Calu3 (cell line): ENCODE data around the gene NCOR1. TPM values are rescaled to one million over a fixed set of nuclear protein-coding genes. Genes with fewer than 3 reads are reported as not detected.

Source experiments
- BruUV-seq: library from RNA; stranded (reverse); fragments of 400-500 nt; replicated peaks from 2 replicates; lab custom pipeline; 2021; lab: Mats Ljungman, UMichigan
- CTCF ChIA-PET: fragments of 300-600 bp; sonication (Branson Sonifier 250); formaldehyde crosslinking; loops from one replicate; lab custom pipeline; 2022; ENCODE audit warnings: antibody characterized with exemption; lab: Charles Lee
- DNase-seq: peaks from one replicate; pipeline ENCODE4 v3.0.0; 2022
- H3K27ac Mint-ChIP-seq: one replicate; pipeline ENCODE4 v1.8.0; 2022; ENCODE audit warnings: mixed read lengths; ENCODE audit not compliant: unreplicated experiment
- H3K27me3 Mint-ChIP-seq: one replicate; pipeline ENCODE4 v1.8.0; 2022; ENCODE audit warnings: mixed read lengths; ENCODE audit not compliant: unreplicated experiment
- H3K36me3 Mint-ChIP-seq: one replicate; pipeline ENCODE4 v1.8.0; 2022; ENCODE audit warnings: mild to moderate bottlenecking, moderate library complexity, mixed read lengths; ENCODE audit not compliant: insufficient read depth, unreplicated experiment
- H3K4me1 Mint-ChIP-seq: one replicate; pipeline ENCODE4 v1.8.0; 2022; ENCODE audit warnings: mild to moderate bottlenecking, low read depth, mixed read lengths; ENCODE audit not compliant: unreplicated experiment
- H3K4me3 Mint-ChIP-seq: one replicate; pipeline ENCODE4 v1.8.0; 2022; ENCODE audit warnings: mild to moderate bottlenecking, low read depth, moderate library complexity, mixed read lengths; ENCODE audit not compliant: unreplicated experiment
- H3K9me3 Mint-ChIP-seq: one replicate; pipeline ENCODE4 v1.8.0; 2022; ENCODE audit warnings: low read depth, mixed read lengths; ENCODE audit not compliant: unreplicated experiment
- CTCF ChIP-seq: fragments of 200-600 bp; IDR thresholded peaks from one replicate; pipeline ENCODE4 v1.8.0; 2022; ENCODE audit warnings: antibody characterized with exemption; ENCODE audit not compliant: unreplicated experiment
- intact Hi-C: fragments of 100-400 bp; cut with micrococcal nuclease; formaldehyde crosslinking; loops from one replicate; pipeline ENCODE4 v1.10.0; 2022; ENCODE audit not compliant: unreplicated experiment
- total RNA-seq: library from RNA; stranded (reverse); gene quantifications from 2 replicates; pipeline ENCODE4 v1.2.3, GENCODE V29; 2022

The NCOR1 gene
- total RNA-seq, 1 experiment from 2014 or later = 84.0 TPM

- no peaks in the 10 kb centered on the region for H3K27me3 Mint-ChIP-seq
- DNase-seq = no peak
- H3K4me1 Mint-ChIP-seq = no peaks in the 10 kb centered on the region
- no peak for TF ChIP-seq CTCF
- CTCF ChIA-PET = no interaction called here
- no TSS peak for BruUV-seq
- no peak overlapping the region for H3K27ac Mint-ChIP-seq
- no peak overlapping the region for H3K4me3 Mint-ChIP-seq
- H3K36me3 Mint-ChIP-seq = peaks cover 24% of the 10 kb centered on the region
- H3K9me3 Mint-ChIP-seq = no peaks in the 10 kb centered on the region
- intact Hi-C loops = no loop called here
Measured at GRCh38 chr17:16190703-16191360, 24.5 kb downstream of the NCOR1 start.

GRCh38 chr17:16189791-16190348 lies 25.5 kb downstream of the NCOR1 start:
- intact Hi-C loops = no loop called here
- CTCF ChIA-PET = interaction anchor here (0.6 kb wide), 1 partner anchor 11 kb away, joined by 5 read pairs; no protein-coding TSS in a partner anchor
- no peak for DNase-seq
- no peak for TF ChIP-seq CTCF
- Mint-ChIP-seq H3K36me3 (peaks cover 28% of the 10 kb centered on the region), H3K27ac (no peak overlapping the region), H3K4me1 (no peaks in the 10 kb centered on the region), H3K27me3 (no peaks in the 10 kb centered on the region), H3K9me3 (no peaks in the 10 kb centered on the region), H3K4me3 (no peak overlapping the region)
- BruUV-seq = no TSS peak

- H3K4me1 Mint-ChIP-seq = no peaks in the 10 kb centered on the region
- no TSS peak for BruUV-seq
- H3K9me3 Mint-ChIP-seq = no peaks in the 10 kb centered on the region
- no peak for TF ChIP-seq CTCF
- intact Hi-C loops = no loop called here
- no peaks in the 10 kb centered on the region for H3K27me3 Mint-ChIP-seq
- H3K27ac Mint-ChIP-seq = no peak overlapping the region
- DNase-seq = no peak
- H3K36me3 Mint-ChIP-seq = peaks cover 23% of the 10 kb centered on the region
- CTCF ChIA-PET = no interaction called here
- no peak overlapping the region for H3K4me3 Mint-ChIP-seq
Measured at GRCh38 chr17:16187642-16188041, 27.7 kb downstream of the NCOR1 start.

- DNase-seq = no peak
- no peaks in the 10 kb centered on the region for H3K27me3 Mint-ChIP-seq
- CTCF ChIA-PET = no interaction called here
- H3K9me3 Mint-ChIP-seq = no peaks in the 10 kb centered on the region
- H3K36me3 Mint-ChIP-seq = peaks cover 13% of the 10 kb centered on the region
- H3K4me3 Mint-ChIP-seq = no peak overlapping the region
- no peaks in the 10 kb centered on the region for H3K4me1 Mint-ChIP-seq
- H3K27ac Mint-ChIP-seq = no peak overlapping the region
- BruUV-seq = no TSS peak
- no peak for TF ChIP-seq CTCF
- intact Hi-C loops = no loop called here
Measured at GRCh38 chr17:16181581-16181980, 33.8 kb downstream of the NCOR1 start.
